Peyer's patch (tissue), 4 donors: ENCODE data around the gene FIBP.

Source experiments
- POLR2A ChIP-seq, 2 donors: fragments of 450-650 bp; IDR thresholded peaks; one replicate each; pipeline ENCODE4 v1.5.1; 2017; ENCODE audit warnings: antibody characterized with exemption in 2 of 2, mild to moderate bottlenecking in 2 of 2, moderate library complexity in 2 of 2
- TF ChIP-seq, protein P1 (sequence below), 6 experiments: fragments of 450-650 bp in 4 of 6; fragments of 200-600 bp in 2 of 6; sonication (generic) in 1 of 6; IDR thresholded peaks; one replicate each; pipeline ENCODE4 v1.5.1; 2017 to 2019; ENCODE audit warnings: antibody characterized with exemption in 6 of 6, mild to moderate bottlenecking in 3 of 6, moderate library complexity in 1 of 6

DNA sequence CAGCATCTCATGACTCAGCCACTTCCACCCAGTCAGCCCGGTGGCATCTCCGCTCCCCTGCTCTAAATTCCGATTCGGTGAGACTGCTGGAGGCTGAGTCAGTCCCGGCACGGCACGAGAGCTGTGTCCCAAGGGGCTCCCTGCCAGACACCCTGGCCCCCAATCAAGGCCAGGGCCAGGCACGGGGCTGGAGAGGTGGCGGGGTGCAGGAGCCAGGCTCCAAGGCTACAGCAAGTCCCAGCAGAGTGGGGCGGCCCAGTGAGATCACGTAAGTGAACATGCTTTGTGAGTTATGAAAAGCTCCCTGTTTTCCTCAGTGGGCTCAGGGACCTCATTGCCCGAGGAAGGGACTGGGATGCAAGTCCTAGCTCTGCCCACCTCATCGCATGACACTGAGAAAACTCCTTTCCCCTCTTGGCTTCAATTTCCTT lies 27.6 kb upstream of the FIBP start:
- TF ChIP-seq, protein P1, sequence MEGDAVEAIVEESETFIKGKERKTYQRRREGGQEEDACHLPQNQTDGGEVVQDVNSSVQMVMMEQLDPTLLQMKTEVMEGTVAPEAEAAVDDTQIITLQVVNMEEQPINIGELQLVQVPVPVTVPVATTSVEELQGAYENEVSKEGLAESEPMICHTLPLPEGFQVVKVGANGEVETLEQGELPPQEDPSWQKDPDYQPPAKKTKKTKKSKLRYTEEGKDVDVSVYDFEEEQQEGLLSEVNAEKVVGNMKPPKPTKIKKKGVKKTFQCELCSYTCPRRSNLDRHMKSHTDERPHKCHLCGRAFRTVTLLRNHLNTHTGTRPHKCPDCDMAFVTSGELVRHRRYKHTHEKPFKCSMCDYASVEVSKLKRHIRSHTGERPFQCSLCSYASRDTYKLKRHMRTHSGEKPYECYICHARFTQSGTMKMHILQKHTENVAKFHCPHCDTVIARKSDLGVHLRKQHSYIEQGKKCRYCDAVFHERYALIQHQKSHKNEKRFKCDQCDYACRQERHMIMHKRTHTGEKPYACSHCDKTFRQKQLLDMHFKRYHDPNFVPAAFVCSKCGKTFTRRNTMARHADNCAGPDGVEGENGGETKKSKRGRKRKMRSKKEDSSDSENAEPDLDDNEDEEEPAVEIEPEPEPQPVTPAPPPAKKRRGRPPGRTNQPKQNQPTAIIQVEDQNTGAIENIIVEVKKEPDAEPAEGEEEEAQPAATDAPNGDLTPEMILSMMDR (IDR thresholded peaks at IDR 0.05), result no peak
- TF ChIP-seq POLR2A (IDR thresholded peaks at IDR 0.05), result no peak
